Measurements from ENCODE around the gene IGLL1. TPM values are rescaled to one million over a fixed set of nuclear protein-coding genes. Genes with fewer than 3 reads are reported as not detected.

IGLL1 gene
- total RNA-seq, 1 experiment from 2014 or later: not detected

GRCh38 chr22:23576681-23577080 is 3.4 kb downstream of the IGLL1 start:
- Histone ChIP-seq H3K4me3 (ENCODE audit: low read depth, low read length) (no peak overlapping the region), H3K9me3 (no peaks in the 10 kb centered on the region), H3K27me3 (replicated peaks; ENCODE audit: control insufficient read depth, insufficient read depth, low read length) (no peaks in the 10 kb centered on the region), H3K4me1 (no peaks in the 10 kb centered on the region), H3K36me3 (ENCODE audit: control insufficient read depth, insufficient read depth, low read length) (no peaks in the 10 kb centered on the region)
- Mint-ChIP-seq H3K4me1 (ENCODE audit: low read depth, unreplicated experiment) (no peaks in the 10 kb centered on the region), H3K27me3 (ENCODE audit: insufficient read depth, unreplicated experiment) (no peaks in the 10 kb centered on the region), H3K9me3 (ENCODE audit: unreplicated experiment) (no peaks in the 10 kb centered on the region), H3K4me3 (ENCODE audit: unreplicated experiment) (no peak overlapping the region), H3K27ac (ENCODE audit: unreplicated experiment) (no peak overlapping the region), H3K36me3 (ENCODE audit: insufficient read depth, unreplicated experiment) (no peaks in the 10 kb centered on the region)
- DNase-seq: no peak
- ChIA-PET CTCF (no interaction called here), POLR2A (no interaction called here)
- BruUV-seq (replicated peaks): no TSS peak
- intact Hi-C loops (cut with micrococcal nuclease; ENCODE audit: unreplicated experiment): no loop called here
- TF ChIP-seq, protein P1, sequence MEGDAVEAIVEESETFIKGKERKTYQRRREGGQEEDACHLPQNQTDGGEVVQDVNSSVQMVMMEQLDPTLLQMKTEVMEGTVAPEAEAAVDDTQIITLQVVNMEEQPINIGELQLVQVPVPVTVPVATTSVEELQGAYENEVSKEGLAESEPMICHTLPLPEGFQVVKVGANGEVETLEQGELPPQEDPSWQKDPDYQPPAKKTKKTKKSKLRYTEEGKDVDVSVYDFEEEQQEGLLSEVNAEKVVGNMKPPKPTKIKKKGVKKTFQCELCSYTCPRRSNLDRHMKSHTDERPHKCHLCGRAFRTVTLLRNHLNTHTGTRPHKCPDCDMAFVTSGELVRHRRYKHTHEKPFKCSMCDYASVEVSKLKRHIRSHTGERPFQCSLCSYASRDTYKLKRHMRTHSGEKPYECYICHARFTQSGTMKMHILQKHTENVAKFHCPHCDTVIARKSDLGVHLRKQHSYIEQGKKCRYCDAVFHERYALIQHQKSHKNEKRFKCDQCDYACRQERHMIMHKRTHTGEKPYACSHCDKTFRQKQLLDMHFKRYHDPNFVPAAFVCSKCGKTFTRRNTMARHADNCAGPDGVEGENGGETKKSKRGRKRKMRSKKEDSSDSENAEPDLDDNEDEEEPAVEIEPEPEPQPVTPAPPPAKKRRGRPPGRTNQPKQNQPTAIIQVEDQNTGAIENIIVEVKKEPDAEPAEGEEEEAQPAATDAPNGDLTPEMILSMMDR (IDR thresholded peaks at IDR 0.05; ENCODE audit: insufficient read depth in 1 of 2, low read depth in 1 of 2, low read length in 1 of 2, severe bottlenecking in 1 of 2, unreplicated experiment in 1 of 2): no peak

- ChIA-PET CTCF (no interaction called here), POLR2A (no interaction called here)
- Mint-ChIP-seq H3K27me3 (ENCODE audit: insufficient read depth, unreplicated experiment) (no peaks in the 10 kb centered on the region), H3K36me3 (ENCODE audit: insufficient read depth, unreplicated experiment) (no peaks in the 10 kb centered on the region), H3K9me3 (ENCODE audit: unreplicated experiment) (no peaks in the 10 kb centered on the region), H3K4me1 (ENCODE audit: low read depth, unreplicated experiment) (no peaks in the 10 kb centered on the region), H3K27ac (ENCODE audit: unreplicated experiment) (no peak overlapping the region), H3K4me3 (ENCODE audit: unreplicated experiment) (no peak overlapping the region)
- Histone ChIP-seq H3K27me3 (replicated peaks; ENCODE audit: control insufficient read depth, insufficient read depth, low read length) (no peaks in the 10 kb centered on the region), H3K4me1 (no peaks in the 10 kb centered on the region), H3K9me3 (no peaks in the 10 kb centered on the region), H3K36me3 (ENCODE audit: control insufficient read depth, insufficient read depth, low read length) (no peaks in the 10 kb centered on the region), H3K4me3 (ENCODE audit: low read depth, low read length) (no peak overlapping the region)
- no TSS peak for BruUV-seq (replicated peaks)
- TF ChIP-seq, protein P1 (IDR thresholded peaks at IDR 0.05; ENCODE audit: insufficient read depth in 1 of 2, low read depth in 1 of 2, low read length in 1 of 2, severe bottlenecking in 1 of 2, unreplicated experiment in 1 of 2): no peak
- intact Hi-C loops (cut with micrococcal nuclease; ENCODE audit: unreplicated experiment): no loop called here
- DNase-seq: no peak
Measured at GRCh38 chr22:23575601-23576000, 4.5 kb downstream of the IGLL1 start.

DNA sequence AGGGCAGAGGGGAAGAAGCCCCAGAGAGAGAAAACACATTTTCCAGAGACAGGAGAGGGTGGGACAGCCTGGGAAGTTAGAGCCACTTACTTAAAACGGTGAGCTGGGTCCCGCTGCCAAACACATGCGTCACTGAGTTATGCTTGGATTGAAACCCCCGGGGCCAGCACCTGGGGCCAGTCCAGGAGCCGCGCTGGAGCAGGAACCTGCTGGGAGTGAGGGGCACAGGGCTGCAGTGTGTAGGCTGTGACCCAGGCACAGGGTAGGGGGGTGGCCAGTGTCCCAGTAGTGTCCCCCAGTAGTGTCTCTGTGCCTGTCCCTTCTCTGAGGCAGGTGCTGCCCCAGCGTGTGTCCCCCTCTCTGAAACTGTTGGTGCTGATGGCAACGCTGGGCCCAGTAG is 5.2 kb downstream of the IGLL1 start:
- Histone ChIP-seq H3K36me3 (ENCODE audit: control insufficient read depth, insufficient read depth, low read length) (no peaks in the 10 kb centered on the region), H3K9me3 (no peaks in the 10 kb centered on the region), H3K4me1 (no peaks in the 10 kb centered on the region), H3K27me3 (replicated peaks; ENCODE audit: control insufficient read depth, insufficient read depth, low read length) (no peaks in the 10 kb centered on the region), H3K4me3 (ENCODE audit: low read depth, low read length) (no peak overlapping the region)
- DNase-seq: no peak
- H3K9me3 Mint-ChIP-seq (ENCODE audit: unreplicated experiment): no peaks in the 10 kb centered on the region
- BruUV-seq (replicated peaks): no TSS peak
- no peak overlapping the region for H3K4me3 Mint-ChIP-seq (ENCODE audit: unreplicated experiment)
- ChIA-PET POLR2A (no interaction called here), CTCF (no interaction called here)
- no peaks in the 10 kb centered on the region for H3K4me1 Mint-ChIP-seq (ENCODE audit: low read depth, unreplicated experiment)
- H3K27me3 Mint-ChIP-seq (ENCODE audit: insufficient read depth, unreplicated experiment): no peaks in the 10 kb centered on the region
- intact Hi-C loops (cut with micrococcal nuclease; ENCODE audit: unreplicated experiment): no loop called here
- TF ChIP-seq, protein P1 (IDR thresholded peaks at IDR 0.05; ENCODE audit: insufficient read depth in 1 of 2, low read depth in 1 of 2, low read length in 1 of 2, severe bottlenecking in 1 of 2, unreplicated experiment in 1 of 2): no peak
- no peak overlapping the region for H3K27ac Mint-ChIP-seq (ENCODE audit: unreplicated experiment)
- H3K36me3 Mint-ChIP-seq (ENCODE audit: insufficient read depth, unreplicated experiment): no peaks in the 10 kb centered on the region

All from Caco-2 (cell line).